Measurements from ENCODE around the gene TYR.

DNA sequence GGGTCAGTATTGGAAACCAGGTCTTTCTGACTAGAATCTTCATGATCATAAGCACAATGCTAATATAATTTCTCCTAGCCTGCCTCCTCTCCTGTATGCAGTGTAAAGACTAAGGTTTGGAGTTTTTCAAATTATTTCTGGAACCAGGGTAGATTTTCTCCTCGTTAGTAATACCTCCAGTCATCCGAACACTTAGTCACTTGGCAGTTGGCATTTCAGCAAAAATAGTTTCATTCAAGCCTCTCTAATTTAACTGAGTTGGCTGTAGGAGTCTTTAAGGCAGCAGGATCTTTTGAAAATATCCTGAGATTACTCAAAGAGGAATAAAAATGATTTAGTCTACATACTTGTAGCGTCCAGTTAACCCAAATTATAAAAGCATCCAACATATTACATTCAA, 6.3 kb downstream of the TYR start:
- TF ChIP-seq CTCF (IDR thresholded peaks at IDR 0.05) (no peak), EZH2 (IDR thresholded peaks at IDR 0.05; ENCODE audit: borderline replicate concordance, insufficient read depth, low read depth, low read length, poor library complexity, severe bottlenecking) (no peak)
